ENCODE data around the gene SBF2.

SBF2 gene

DNA sequence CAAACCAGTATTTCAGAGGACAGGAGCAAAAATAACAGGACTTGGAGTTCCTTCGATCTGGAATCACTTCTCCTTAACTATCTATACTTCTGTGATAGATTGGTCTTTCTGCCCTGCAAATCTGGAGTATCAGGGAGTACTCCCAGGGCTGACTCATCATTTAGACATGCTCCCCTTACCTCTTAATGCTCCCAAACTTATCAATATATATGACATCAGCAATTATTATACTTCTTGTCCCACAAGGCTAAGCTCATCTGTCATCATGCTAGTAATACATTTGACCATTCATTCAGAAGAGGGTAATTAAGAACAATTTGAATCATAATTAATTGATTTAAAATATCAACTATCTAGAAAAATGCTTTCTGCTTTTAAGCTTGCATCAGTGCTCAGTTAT, 466.3 kb downstream of the SBF2 start:
- Histone ChIP-seq H2BK5ac (ENCODE audit: low read length) (no peak overlapping the region), H2BK15ac (ENCODE audit: low read length) (no peak overlapping the region), H3K18ac (ENCODE audit: low read length) (no peak overlapping the region), H3K4ac (ENCODE audit: low read length) (no peak overlapping the region), H3K9ac (ENCODE audit: low read depth, low read length, poor library complexity) (no peak overlapping the region), H3K23ac (ENCODE audit: low read depth, low read length, poor library complexity) (no peak overlapping the region), H2BK12ac (ENCODE audit: low read length) (no peak overlapping the region), H3K27ac (replicated peaks; ENCODE audit: low read length) (no peak overlapping the region), H2AFZ (ENCODE audit: low read length) (no peak overlapping the region), H3K79me1 (ENCODE audit: low read depth, low read length) (no peaks in the 10 kb centered on the region), H3K9me3 (replicated peaks in 1 of 2; ENCODE audit: control insufficient read depth in 2 of 2, insufficient read depth in 1 of 2, low read depth in 1 of 2, low read length in 2 of 2) (no peaks in the 10 kb centered on the region), H3K27me3 (ENCODE audit: control insufficient read depth in 3 of 3, insufficient read depth in 3 of 3, low read depth in 1 of 3, low read length in 3 of 3) (no peaks in the 10 kb centered on the region), H3K4me2 (ENCODE audit: insufficient read depth, low read length, poor library complexity, severe bottlenecking) (no peak overlapping the region), H3K14ac (ENCODE audit: low read length) (no peak overlapping the region), H3K4me3 (ENCODE audit: low read length in 2 of 2) (no peak overlapping the region), H4K91ac (ENCODE audit: low read depth, low read length, poor library complexity) (no peak overlapping the region), H2AK5ac (ENCODE audit: low read depth, low read length) (no peak overlapping the region), H3K4me1 (ENCODE audit: control insufficient read depth in 2 of 2, insufficient read depth in 1 of 2, low read depth in 1 of 2, low read length in 2 of 2) (no peaks in the 10 kb centered on the region), H3K36me3 (replicated peaks in 1 of 2; ENCODE audit: control insufficient read depth in 2 of 2, insufficient read depth in 2 of 2, low read length in 2 of 2) (peaks cover 0 to 19% of the 10 kb centered on the region in 2 donors), H2BK120ac (ENCODE audit: low read depth, low read length) (no peak overlapping the region), H4K8ac (ENCODE audit: low read depth, low read length) (no peak overlapping the region)
- WGBS, 2 donors (ENCODE audit: extremely low coverage in 2 of 2, insufficient read length in 2 of 2, insufficient replicate concordance in 1 of 2), result no CpG with 5 or more reads among the region's 1 CpG
- no peak for DNase-seq (ENCODE audit: low spot score)

- H4K91ac ChIP-seq (ENCODE audit: low read depth, low read length, poor library complexity), result no peak overlapping the region
- no peak overlapping the region for H2AFZ ChIP-seq (ENCODE audit: low read length)
- no peaks in the 10 kb centered on the region for H3K79me1 ChIP-seq (ENCODE audit: low read depth, low read length)
- no peak overlapping the region for H3K9ac ChIP-seq (ENCODE audit: low read depth, low read length, poor library complexity)
- no peak overlapping the region for H3K14ac ChIP-seq (ENCODE audit: low read length)
- H3K9me3 ChIP-seq (replicated peaks in 1 of 2; ENCODE audit: control insufficient read depth in 2 of 2, insufficient read depth in 1 of 2, low read depth in 1 of 2, low read length in 2 of 2), result no peaks in the 10 kb centered on the region
- WGBS, 2 donors (ENCODE audit: extremely low coverage in 2 of 2, insufficient read length in 2 of 2, insufficient replicate concordance in 1 of 2), result no CpG with 5 or more reads among the region's 1 CpG
- H2BK5ac ChIP-seq (ENCODE audit: low read length), result no peak overlapping the region
- no peak overlapping the region for H2BK120ac ChIP-seq (ENCODE audit: low read depth, low read length)
- H2BK12ac ChIP-seq (ENCODE audit: low read length), result no peak overlapping the region
- H3K4me3 ChIP-seq (ENCODE audit: low read length in 2 of 2), result no peak overlapping the region
- peaks cover 0 to 10% of the 10 kb centered on the region in 2 donors for H3K36me3 ChIP-seq (replicated peaks in 1 of 2; ENCODE audit: control insufficient read depth in 2 of 2, insufficient read depth in 2 of 2, low read length in 2 of 2)
- no peak overlapping the region for H3K23ac ChIP-seq (ENCODE audit: low read depth, low read length, poor library complexity)
- no peaks in the 10 kb centered on the region for H3K27me3 ChIP-seq (ENCODE audit: control insufficient read depth in 3 of 3, insufficient read depth in 3 of 3, low read depth in 1 of 3, low read length in 3 of 3)
- no peak overlapping the region for H2BK15ac ChIP-seq (ENCODE audit: low read length)
- no peak overlapping the region for H4K8ac ChIP-seq (ENCODE audit: low read depth, low read length)
- H3K4ac ChIP-seq (ENCODE audit: low read length), result no peak overlapping the region
- no peak overlapping the region for H3K4me2 ChIP-seq (ENCODE audit: insufficient read depth, low read length, poor library complexity, severe bottlenecking)
- H2AK5ac ChIP-seq (ENCODE audit: low read depth, low read length), result no peak overlapping the region
- H3K4me1 ChIP-seq (ENCODE audit: control insufficient read depth in 2 of 2, insufficient read depth in 1 of 2, low read depth in 1 of 2, low read length in 2 of 2), result no peaks in the 10 kb centered on the region
- H3K18ac ChIP-seq (ENCODE audit: low read length), result no peak overlapping the region
- no peak for DNase-seq (ENCODE audit: low spot score)
- no peak overlapping the region for H3K27ac ChIP-seq (replicated peaks; ENCODE audit: low read length)
Measured at GRCh38 chr11:9826390-9826789, 467.6 kb downstream of the SBF2 start.

DNA sequence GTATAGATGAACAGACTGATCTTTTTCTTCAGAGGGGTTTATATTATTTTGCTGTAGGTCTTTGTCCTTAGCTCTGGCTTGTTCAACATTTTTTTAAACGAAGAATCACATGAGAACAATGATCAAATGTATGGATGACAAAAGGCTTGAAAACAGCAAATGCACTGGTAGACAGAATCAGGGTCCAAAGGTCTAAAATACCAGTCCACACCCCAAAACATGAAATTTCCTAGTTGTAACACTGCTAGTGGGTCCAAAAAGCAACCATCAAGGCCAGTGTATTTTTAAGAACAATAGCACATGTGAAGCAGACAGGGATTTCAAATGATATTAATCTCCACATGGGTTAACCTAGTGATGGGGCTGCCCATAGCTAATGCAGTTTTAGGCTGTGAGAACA, 468.1 kb downstream of the SBF2 start:
- Histone ChIP-seq H3K4me3 (ENCODE audit: low read length in 2 of 2) (no peak overlapping the region), H2BK120ac (ENCODE audit: low read depth, low read length) (no peak overlapping the region), H3K79me1 (ENCODE audit: low read depth, low read length) (no peaks in the 10 kb centered on the region), H3K14ac (ENCODE audit: low read length) (no peak overlapping the region), H2BK12ac (ENCODE audit: low read length) (no peak overlapping the region), H3K4ac (ENCODE audit: low read length) (no peak overlapping the region), H3K27me3 (ENCODE audit: control insufficient read depth in 3 of 3, insufficient read depth in 3 of 3, low read depth in 1 of 3, low read length in 3 of 3) (no peaks in the 10 kb centered on the region), H3K36me3 (replicated peaks in 1 of 2; ENCODE audit: control insufficient read depth in 2 of 2, insufficient read depth in 2 of 2, low read length in 2 of 2) (peaks cover 0 to 5% of the 10 kb centered on the region in 2 donors), H2AK5ac (ENCODE audit: low read depth, low read length) (no peak overlapping the region), H4K91ac (ENCODE audit: low read depth, low read length, poor library complexity) (no peak overlapping the region), H3K4me1 (ENCODE audit: control insufficient read depth in 2 of 2, insufficient read depth in 1 of 2, low read depth in 1 of 2, low read length in 2 of 2) (no peaks in the 10 kb centered on the region), H3K27ac (replicated peaks; ENCODE audit: low read length) (no peak overlapping the region), H2AFZ (ENCODE audit: low read length) (no peak overlapping the region), H2BK15ac (ENCODE audit: low read length) (no peak overlapping the region), H3K9ac (ENCODE audit: low read depth, low read length, poor library complexity) (no peak overlapping the region), H3K9me3 (replicated peaks in 1 of 2; ENCODE audit: control insufficient read depth in 2 of 2, insufficient read depth in 1 of 2, low read depth in 1 of 2, low read length in 2 of 2) (no peaks in the 10 kb centered on the region), H3K23ac (ENCODE audit: low read depth, low read length, poor library complexity) (no peak overlapping the region), H4K8ac (ENCODE audit: low read depth, low read length) (no peak overlapping the region), H2BK5ac (ENCODE audit: low read length) (no peak overlapping the region), H3K4me2 (ENCODE audit: insufficient read depth, low read length, poor library complexity, severe bottlenecking) (no peak overlapping the region), H3K18ac (ENCODE audit: low read length) (no peak overlapping the region)
- no CpG with 5 or more reads among the region's 1 CpG for WGBS, 2 donors (ENCODE audit: extremely low coverage in 2 of 2, insufficient read length in 2 of 2, insufficient replicate concordance in 1 of 2)
- DNase-seq (ENCODE audit: low spot score), result no peak

DNA sequence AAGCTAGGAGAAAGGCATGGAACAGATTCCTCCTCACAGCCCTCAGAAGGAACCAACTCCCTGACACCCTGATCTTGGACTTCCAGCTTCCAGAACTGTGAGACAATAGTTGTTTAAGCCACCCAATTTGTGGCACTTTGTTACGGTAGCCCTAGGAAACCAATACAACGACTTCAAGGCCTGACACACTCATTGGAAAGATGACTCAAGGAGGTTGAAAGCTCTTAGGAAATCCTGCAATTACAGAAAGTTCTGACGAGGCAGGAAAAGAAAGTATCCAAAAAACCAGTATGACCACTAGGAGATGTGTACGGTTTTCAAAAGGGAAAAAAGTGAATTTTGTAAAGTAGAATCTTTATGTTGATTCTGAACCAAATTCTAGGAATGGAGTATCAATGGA, 468.7 kb downstream of the SBF2 start:
- no peaks in the 10 kb centered on the region for H3K27me3 ChIP-seq (ENCODE audit: control insufficient read depth in 3 of 3, insufficient read depth in 3 of 3, low read depth in 1 of 3, low read length in 3 of 3)
- no peak overlapping the region for H2AK5ac ChIP-seq (ENCODE audit: low read depth, low read length)
- no peak overlapping the region for H3K4ac ChIP-seq (ENCODE audit: low read length)
- no peaks in the 10 kb centered on the region for H3K79me1 ChIP-seq (ENCODE audit: low read depth, low read length)
- H3K27ac ChIP-seq (replicated peaks; ENCODE audit: low read length), result no peak overlapping the region
- no peak overlapping the region for H3K18ac ChIP-seq (ENCODE audit: low read length)
- no peak overlapping the region for H4K8ac ChIP-seq (ENCODE audit: low read depth, low read length)
- no peak overlapping the region for H2BK5ac ChIP-seq (ENCODE audit: low read length)
- DNase-seq (ENCODE audit: low spot score), result no peak
- H2BK120ac ChIP-seq (ENCODE audit: low read depth, low read length), result no peak overlapping the region
- H2BK12ac ChIP-seq (ENCODE audit: low read length), result no peak overlapping the region
- no peak overlapping the region for H4K91ac ChIP-seq (ENCODE audit: low read depth, low read length, poor library complexity)
- peaks cover 0 to 5% of the 10 kb centered on the region in 2 donors for H3K36me3 ChIP-seq (replicated peaks in 1 of 2; ENCODE audit: control insufficient read depth in 2 of 2, insufficient read depth in 2 of 2, low read length in 2 of 2)
- H3K9ac ChIP-seq (ENCODE audit: low read depth, low read length, poor library complexity), result no peak overlapping the region
- H3K4me3 ChIP-seq (ENCODE audit: low read length in 2 of 2), result no peak overlapping the region
- no peak overlapping the region for H3K23ac ChIP-seq (ENCODE audit: low read depth, low read length, poor library complexity)
- H3K4me1 ChIP-seq (ENCODE audit: control insufficient read depth in 2 of 2, insufficient read depth in 1 of 2, low read depth in 1 of 2, low read length in 2 of 2), result no peaks in the 10 kb centered on the region
- H3K9me3 ChIP-seq (replicated peaks in 1 of 2; ENCODE audit: control insufficient read depth in 2 of 2, insufficient read depth in 1 of 2, low read depth in 1 of 2, low read length in 2 of 2), result no peaks in the 10 kb centered on the region
- no peak overlapping the region for H2BK15ac ChIP-seq (ENCODE audit: low read length)
- WGBS, 2 donors (ENCODE audit: extremely low coverage in 2 of 2, insufficient read length in 2 of 2, insufficient replicate concordance in 1 of 2), result no CpG with 5 or more reads among the region's 4 CpGs
- H3K14ac ChIP-seq (ENCODE audit: low read length), result no peak overlapping the region
- H2AFZ ChIP-seq (ENCODE audit: low read length), result no peak overlapping the region
- H3K4me2 ChIP-seq (ENCODE audit: insufficient read depth, low read length, poor library complexity, severe bottlenecking), result no peak overlapping the region
